Subcutaneous adipose tissue (tissue), 4 donors: ENCODE data around the gene NLGN3. TPM values are rescaled to one million over a fixed set of nuclear protein-coding genes. Genes with fewer than 3 reads are reported as not detected.

Experiments used
- CTCF ChIP-seq: fragments of 450-650 bp; IDR thresholded peaks from one replicate; pipeline ENCODE4 v1.5.1; 2016; ENCODE audit warnings: low read depth, mild to moderate bottlenecking, control low read depth, antibody characterized with exemption, moderate library complexity
- total RNA-seq, 4 donors: library from RNA; depleted of rRNA; stranded (reverse); fragments of >200 nt; gene quantifications; one replicate each; pipeline ENCODE4 v1.1.0, GENCODE V29; 2016

Gene NLGN3
- total RNA-seq, 4 donors from 2014 or later: 0.17 to 0.57 (median 0.22) TPM; not detected in 1

GRCh38 chrX:71099736-71100135, 44.9 kb upstream of the NLGN3 start:
- TF ChIP-seq CTCF: no peak

GRCh38 chrX:71100581-71101505, 43.8 kb upstream of the NLGN3 start:
- TF ChIP-seq CTCF: no peak

- no peak for TF ChIP-seq CTCF
Observed at GRCh38 chrX:71102292-71102691, 42.3 kb upstream of the NLGN3 start.

- TF ChIP-seq CTCF: no peak
Observed at GRCh38 chrX:71103110-71103983, 41.3 kb upstream of the NLGN3 start.

GRCh38 chrX:71105628-71106027, 39.0 kb upstream of the NLGN3 start:
- no peak for TF ChIP-seq CTCF

GRCh38 chrX:71106427-71106826, 38.2 kb upstream of the NLGN3 start, which contains the start of gene CXorf65:
CXorf65 (minus strand) TSS chrX:71106740; CDS start chrX:71106556, 184 bp downstream.
- no peak for TF ChIP-seq CTCF

GRCh38 chrX:71107245-71107644, 37.4 kb upstream of the NLGN3 start:
- TF ChIP-seq CTCF: no peak
